GM10847 (cell line): ENCODE data around the gene DIAPH2.

Source experiments
- POLR2A ChIP-seq: IDR thresholded peaks from 2 replicates; pipeline ENCODE4 v1.6.1; 2011; ENCODE audit not compliant: insufficient read length; ENCODE audit errors: extremely low read depth

The DIAPH2 gene

DNA sequence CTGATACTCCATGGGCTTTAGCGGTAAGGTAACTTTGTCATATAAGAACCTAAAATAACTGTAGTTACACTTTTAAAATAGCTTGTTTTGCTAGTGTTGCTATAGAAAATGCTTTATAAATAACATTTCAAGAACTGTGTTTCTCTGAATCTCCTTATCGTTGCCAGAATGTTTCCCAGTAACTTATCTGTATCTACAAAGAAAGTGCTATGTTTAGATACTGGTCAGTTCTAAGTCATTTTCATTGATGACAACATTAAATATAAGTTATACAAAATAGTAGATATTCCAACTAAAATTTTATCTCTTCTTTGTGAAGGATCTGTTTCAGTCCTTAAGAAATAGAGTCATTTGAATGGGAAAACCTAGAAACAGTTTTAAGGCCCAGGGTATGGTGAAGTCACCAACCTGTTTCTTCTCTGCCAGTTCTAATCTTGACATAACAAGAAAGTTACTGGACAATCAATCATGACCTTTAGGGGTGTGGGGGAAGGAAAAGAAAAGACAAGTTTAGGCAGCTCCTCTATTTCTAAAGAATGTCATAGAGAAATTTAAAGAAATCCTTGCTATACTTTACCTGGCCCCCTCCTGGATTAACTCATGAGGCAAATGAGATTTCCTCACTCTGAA, 625.0 kb downstream of the DIAPH2 start:
- no peak for TF ChIP-seq POLR2A

GRCh38 chrX:97310373-97310772, 625.7 kb downstream of the DIAPH2 start:
- TF ChIP-seq POLR2A: no peak

DNA sequence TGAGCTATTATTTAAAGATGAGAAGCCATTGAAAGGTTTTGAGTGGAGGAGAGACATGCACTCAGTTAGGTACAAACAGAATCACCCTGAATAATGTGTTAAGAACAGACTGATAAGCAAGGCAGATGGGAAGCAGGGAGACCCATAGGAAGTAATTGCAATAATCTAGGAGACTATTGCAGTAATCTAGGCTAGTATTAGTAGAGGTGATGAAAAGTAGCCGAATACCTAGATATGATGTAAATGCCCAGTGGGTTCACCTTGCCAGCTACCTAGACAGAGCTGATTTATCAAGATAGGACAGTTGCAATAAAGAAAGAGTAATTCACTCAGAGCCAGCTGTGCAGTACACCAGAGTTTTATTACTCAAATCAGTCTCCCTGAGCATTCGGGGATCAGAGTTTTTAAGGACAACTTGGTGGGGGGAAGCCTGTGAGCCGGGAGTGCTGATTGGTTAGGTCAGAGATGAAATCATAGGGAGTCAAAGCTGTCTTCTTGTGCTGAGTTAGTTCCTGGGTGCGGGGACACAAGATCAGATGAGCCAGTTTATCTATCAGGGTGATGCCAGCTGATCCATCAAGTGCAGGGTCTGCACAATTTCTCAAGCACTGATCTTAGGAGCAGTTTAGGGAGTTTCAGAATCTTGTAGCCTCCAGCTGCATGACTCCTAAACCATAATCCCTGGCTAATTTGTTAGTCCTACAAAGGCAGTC, 626.6 kb downstream of the DIAPH2 start:
- TF ChIP-seq POLR2A: no peak

DNA sequence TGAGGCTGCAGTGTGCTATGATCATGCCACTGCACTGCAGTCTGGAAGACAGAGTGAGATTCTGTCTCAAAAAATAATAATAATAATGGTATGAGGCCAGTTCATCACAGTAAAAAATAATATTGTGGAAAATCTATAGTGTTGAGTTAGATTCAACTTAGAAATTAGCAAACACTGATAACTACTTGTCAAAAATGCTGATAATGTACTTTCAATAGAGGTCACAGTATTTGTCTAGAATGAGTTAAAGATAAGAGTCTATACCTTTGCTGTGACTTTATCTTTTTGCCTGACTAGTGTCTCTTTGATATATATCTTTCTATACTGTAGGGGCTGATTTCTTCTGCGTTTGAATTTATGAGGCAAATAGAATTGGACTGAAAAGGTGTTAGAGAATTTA, 629.7 kb downstream of the DIAPH2 start:
- no peak for TF ChIP-seq POLR2A

GRCh38 chrX:97315939-97316338, 631.3 kb downstream of the DIAPH2 start:
- no peak for TF ChIP-seq POLR2A

DNA sequence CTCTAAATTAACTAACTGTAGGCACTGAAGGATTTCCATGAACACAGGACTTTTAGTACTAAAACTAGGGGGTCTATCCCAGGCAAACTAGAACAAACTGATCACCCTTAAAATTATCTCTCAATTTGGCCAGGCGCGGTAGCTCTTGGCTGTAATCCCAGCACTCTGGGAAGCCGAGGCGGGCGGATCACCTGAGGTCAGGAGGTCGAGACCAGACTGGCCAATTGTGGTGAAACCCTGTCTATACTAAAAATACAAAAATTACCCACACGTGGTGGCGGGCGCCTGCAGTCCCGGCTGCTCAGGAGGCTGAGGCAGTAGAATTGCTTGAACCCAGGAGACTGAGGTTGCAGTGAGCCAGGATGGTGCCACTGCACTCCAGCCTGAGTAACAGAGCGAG, 635.7 kb downstream of the DIAPH2 start:
- TF ChIP-seq POLR2A: no peak

- TF ChIP-seq POLR2A: no peak
Observed at GRCh38 chrX:97322401-97322800, 637.8 kb downstream of the DIAPH2 start.

- no peak for TF ChIP-seq POLR2A
Observed at GRCh38 chrX:97326456-97326855, 641.8 kb downstream of the DIAPH2 start.

DNA sequence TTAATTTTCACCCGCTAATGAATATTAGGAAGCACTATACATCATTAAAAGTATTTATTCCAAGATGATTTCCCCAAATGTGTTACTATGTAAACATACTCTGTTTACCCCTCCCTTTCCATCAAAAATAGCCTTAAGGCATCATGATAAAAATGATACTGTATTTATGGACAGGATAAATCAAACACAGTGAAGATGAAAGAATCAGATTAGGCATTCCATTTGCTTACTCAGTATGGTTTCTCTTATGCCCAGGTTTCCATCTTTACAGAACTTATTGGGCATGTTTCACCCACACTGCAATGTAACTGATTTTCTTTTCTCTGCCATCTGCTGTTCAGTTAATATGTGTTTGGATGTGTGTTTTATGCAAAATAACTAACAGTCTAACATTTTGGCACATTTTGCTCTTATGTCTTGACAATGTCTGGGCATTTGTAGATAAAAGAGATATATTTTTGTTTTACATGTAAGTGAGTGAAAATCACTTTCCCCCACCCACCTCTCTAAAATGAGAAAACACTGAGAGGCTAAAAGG, 644.3 kb downstream of the DIAPH2 start:
- no peak for TF ChIP-seq POLR2A

- no peak for TF ChIP-seq POLR2A
Observed at GRCh38 chrX:97330151-97330550, 645.5 kb downstream of the DIAPH2 start.

DNA sequence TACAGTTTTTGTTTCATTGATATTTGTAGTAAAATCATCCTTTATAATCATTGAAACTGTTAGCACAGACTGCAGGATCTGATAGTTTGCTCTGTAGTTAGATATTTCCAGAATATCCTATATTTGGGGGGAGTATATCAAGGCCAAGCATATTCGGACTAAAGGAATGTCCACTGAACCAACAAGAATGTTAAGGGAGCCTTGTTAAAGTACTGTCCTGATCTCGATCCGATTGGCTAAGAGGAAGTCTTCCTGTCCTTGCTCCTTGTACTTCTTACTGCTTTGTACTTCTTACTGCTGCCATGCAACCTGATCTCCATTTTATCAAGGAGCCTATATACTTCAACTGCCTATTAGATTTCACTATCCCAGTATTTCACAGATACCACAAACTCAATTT, 648.3 kb downstream of the DIAPH2 start:
- no peak for TF ChIP-seq POLR2A

- no peak for TF ChIP-seq POLR2A
Observed at GRCh38 chrX:97334850-97335249, 650.2 kb downstream of the DIAPH2 start.

GRCh38 chrX:97344724-97345123, 660.1 kb downstream of the DIAPH2 start:
- no peak for TF ChIP-seq POLR2A

GRCh38 chrX:97358941-97359340, 674.3 kb downstream of the DIAPH2 start:
- no peak for TF ChIP-seq POLR2A

DNA sequence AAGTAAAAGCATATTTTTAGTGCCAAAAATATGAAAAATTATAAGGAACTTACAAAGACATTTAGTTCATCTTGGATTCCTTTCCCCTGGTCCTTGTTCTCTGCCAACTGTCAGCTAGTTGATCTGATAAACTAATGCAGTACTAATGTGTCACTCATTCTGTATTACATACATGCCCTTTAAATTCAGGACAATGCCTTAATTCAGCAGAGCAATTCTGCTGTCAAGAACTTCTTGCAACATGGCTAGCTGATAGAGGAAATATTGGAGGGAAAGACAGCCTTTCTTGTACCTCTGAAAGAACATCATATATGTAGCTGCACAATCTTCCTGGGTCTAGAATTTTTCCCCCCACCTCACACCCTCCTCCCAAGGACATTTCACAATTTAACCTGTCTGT, 679.2 kb downstream of the DIAPH2 start:
- TF ChIP-seq POLR2A: no peak

DNA sequence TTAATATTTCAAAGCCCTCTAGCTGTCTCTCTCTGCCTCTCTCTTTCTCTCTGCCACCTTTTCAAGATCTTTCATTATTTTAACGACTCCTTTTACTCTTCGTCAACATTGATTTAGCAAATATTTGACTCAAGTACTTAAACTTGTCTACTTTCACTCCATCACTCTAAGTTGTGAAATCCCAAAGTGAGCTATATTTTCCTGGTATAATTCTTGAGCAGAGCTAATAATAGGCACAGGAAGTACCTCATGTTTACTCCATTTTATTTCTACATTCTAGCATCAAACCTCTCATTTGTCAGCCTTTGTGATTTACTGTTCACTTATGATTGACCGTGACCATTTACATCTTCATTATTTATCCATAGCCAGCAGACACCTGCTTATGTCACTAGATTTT, 681.6 kb downstream of the DIAPH2 start:
- TF ChIP-seq POLR2A: no peak

- TF ChIP-seq POLR2A: no peak
Observed at GRCh38 chrX:97367125-97367524, 682.5 kb downstream of the DIAPH2 start.
